ENCODE results near the gene CHSY1. TPM values are rescaled to one million over a fixed set of nuclear protein-coding genes. Genes with fewer than 3 reads are reported as not detected.
A peak's percentile ranks its signal among the peaks of the same experiment; 100 is the strongest.

CHSY1 gene
- total RNA-seq, 1 experiment from 2014 or later, result 9.5 TPM

DNA sequence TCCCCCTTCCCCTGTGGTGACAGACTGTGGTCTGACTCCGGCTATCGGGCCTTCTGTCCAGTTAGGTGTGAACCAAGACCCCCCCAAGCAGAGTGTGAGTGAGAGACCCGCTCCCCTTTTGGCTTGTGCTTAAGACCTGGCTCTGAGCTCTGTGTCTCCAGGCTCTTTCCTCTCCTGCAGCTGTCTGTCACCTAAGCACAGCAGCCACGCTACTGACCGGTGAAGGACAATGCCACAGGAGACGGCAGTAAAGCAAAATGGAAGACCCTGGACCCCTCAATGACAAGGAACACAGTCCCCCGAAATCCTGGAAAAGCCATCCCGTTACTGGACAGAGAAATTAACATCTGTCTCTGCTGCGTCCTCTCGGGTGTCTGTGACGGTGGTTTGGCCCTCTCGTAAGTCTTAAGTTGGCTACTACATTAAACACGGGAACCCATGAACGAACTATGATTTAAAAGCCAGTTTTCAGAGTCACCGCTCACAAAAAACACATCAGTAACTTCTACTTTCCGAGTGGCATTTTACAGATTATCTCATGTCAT lies 53.7 kb downstream of the CHSY1 start:
- in situ Hi-C loops (cut with HindIII; ENCODE audit: low sequenced_read_pairs), result no loop called here
- no peak for DNase-seq (ENCODE audit: low spot score)

DNA sequence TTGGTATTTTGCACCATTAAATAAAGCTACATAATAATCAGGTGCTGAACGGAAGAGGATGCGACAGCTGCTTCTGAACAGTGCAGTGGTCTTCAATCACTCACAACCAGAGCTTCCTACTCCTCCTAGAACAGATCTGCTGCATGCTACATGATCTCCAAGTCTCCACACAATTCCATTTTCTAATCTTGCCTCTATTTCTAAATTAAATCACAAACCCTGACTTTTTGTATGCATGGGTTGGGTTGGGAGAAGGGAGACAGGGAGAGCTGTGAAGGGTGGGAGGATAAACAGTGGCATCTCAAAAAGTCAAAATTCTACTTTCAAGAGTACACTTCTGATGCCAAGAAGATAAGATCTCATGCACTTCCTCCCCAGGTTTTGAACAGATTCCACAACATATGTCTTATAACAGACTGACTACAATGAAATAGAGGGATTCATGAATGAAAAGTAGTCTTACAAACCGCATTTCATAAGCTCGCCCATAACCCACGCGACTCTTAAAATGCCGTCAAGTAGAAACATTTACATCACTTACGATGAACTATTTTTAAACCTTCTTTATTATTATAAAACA lies 57.2 kb downstream of the CHSY1 start:
- no peak for DNase-seq (ENCODE audit: low spot score)
- in situ Hi-C loops (cut with HindIII; ENCODE audit: low sequenced_read_pairs), result no loop called here

DNA sequence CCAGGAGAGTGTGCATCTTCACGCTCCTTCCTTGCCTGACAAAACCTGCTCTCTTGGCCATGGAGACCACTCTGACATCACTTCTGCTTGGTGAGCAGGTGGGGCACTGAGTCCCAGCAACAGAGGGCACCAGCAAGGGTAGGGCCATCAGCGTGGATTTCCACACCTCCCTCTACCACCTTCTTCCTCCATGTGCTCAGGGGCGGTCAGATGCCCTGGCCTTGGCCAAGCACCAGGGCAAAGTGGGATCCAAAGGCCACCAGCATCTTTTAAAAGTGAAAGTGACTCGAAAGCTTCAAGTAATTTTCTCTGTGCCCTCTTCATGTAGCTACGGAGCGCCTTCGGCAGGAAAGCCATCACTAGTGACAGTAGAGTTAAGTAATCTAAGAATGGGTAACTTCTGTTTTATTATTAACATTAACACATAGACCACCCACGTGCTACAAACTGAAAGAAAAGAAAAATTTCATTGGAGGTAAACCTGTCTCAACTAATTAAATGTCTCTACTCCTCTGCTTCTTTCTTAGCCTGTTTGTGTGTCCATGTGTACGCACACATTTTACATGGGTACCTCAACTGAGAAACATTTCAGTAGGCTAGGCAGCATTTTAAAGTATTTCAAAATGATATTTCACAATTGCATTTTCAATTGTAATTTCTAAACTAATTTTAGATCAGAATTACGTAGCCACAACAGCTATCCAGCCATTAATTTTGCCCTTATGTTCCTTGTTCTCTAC lies 57.9 kb downstream of the CHSY1 start:
- in situ Hi-C loops (cut with HindIII; ENCODE audit: low sequenced_read_pairs), result no loop called here
- no peak for DNase-seq (ENCODE audit: low spot score)

- peak; percentile 49 for DNase-seq (ENCODE audit: low spot score)
- in situ Hi-C loops (cut with HindIII; ENCODE audit: low sequenced_read_pairs), result no loop called here
Measured at GRCh38 chr15:101193120-101193644, 58.7 kb downstream of the CHSY1 start.

- in situ Hi-C loops (cut with HindIII; ENCODE audit: low sequenced_read_pairs), result no loop called here
Measured at GRCh38 chr15:101192081-101192480, 59.8 kb downstream of the CHSY1 start.

GRCh38 chr15:101191242-101191641 lies 60.6 kb downstream of the CHSY1 start:
- DNase-seq (ENCODE audit: low spot score), result no peak
- in situ Hi-C loops (cut with HindIII; ENCODE audit: low sequenced_read_pairs), result no loop called here

More at GRCh38 chr15:101192081-101192480, 59.8 kb downstream of the CHSY1 start:
- no peak for DNase-seq (ENCODE audit: low spot score)

DNA sequence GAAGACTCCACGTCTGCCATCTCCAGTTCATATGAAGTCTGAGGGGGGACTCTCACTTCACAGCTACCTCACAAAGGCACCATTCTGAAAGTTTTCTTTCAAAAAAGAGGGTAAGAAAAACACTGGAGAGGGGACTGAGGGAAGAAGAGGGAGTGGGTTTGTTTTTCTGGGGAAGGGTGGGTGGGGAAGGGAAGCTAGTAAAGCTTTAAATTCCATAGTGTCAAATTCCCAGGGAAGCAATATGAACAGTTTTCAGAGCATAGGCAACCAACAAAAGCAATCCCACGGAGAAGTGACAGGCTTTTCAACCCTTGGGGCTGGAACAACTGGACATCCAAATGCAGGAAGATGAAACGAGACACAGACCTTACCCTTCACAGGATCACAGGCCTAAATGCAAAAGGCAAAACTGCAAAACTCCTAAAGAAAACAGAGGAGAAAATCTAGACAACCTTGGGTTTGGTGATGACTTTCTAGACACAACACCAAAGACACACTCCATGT lies 61.7 kb downstream of the CHSY1 start:
- DNase-seq (ENCODE audit: low spot score), result no peak
- in situ Hi-C loops (cut with HindIII; ENCODE audit: low sequenced_read_pairs), result no loop called here

DNA sequence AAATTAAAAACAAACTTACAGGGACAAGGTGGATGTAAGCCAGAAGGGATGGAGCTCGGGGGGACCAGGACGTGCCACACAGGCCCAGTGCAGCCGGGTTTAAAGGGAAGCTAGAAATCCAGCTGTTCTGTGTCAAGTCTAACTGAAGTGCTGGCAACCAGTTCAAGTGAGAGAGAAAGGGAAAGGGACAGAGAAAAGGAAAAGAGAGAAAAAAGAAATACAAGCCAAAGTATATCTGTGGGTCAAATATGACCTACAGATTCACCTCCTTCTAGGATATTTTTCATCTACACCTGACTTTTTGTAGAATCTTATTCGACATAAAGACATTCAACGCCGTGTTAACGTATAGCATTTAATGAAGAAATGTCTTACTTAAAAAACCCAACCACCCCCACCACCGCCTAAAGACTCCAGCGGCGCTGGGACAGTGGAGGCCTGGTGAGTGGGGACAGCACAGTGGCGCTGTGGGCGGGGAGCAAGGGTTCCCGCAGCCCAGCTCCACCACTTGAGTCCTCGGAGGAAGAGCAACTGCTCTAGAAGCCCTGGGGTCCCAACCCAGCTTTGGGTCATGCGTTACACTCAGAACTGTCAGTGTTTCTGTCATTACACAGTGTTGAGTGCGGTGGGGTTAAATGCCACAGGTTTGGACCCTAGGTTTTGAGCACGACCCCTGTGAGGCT lies 62.3 kb downstream of the CHSY1 start:
- in situ Hi-C loops (cut with HindIII; ENCODE audit: low sequenced_read_pairs), result no loop called here

DNA sequence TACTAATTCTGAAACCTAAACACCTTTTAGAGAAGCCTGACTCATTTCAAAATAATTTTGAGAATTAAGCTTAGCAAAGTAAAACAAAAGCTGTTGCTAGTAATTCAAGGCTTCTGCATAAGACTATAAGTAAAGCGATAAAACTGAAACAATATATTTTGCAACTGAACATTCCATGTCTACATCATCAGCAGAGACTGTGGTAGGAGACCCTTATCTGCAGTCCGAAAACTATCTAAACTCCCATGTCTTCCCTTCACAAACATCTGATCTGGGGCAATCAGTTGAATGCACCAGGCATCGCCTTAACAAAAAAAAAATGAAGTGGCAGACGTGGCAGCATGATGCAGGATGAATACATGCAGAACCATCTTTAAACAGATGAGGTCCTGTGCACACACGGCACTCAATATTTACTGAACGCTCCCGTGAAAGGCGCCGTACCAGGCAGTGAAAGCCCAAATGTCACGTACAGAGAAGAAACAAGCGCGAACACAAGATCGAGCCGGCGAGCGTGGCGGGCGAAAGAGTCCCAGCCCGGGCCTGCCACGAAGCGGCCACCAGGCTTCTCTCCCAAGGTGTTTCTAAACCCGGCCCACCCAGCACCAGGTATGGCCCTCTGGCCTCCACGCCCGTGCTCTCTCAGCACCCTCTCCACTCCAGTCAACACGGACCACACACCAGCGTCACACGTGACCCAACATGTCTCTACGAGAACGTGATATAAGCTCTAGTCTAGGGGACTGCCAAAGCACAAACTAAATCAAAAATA lies 63.0 kb downstream of the CHSY1 start:
- no peak for DNase-seq (ENCODE audit: low spot score)
- in situ Hi-C loops (cut with HindIII; ENCODE audit: low sequenced_read_pairs), result no loop called here

More for the DNA sequence above, 62.3 kb downstream of the CHSY1 start:
- no peak for DNase-seq (ENCODE audit: low spot score)

DNA sequence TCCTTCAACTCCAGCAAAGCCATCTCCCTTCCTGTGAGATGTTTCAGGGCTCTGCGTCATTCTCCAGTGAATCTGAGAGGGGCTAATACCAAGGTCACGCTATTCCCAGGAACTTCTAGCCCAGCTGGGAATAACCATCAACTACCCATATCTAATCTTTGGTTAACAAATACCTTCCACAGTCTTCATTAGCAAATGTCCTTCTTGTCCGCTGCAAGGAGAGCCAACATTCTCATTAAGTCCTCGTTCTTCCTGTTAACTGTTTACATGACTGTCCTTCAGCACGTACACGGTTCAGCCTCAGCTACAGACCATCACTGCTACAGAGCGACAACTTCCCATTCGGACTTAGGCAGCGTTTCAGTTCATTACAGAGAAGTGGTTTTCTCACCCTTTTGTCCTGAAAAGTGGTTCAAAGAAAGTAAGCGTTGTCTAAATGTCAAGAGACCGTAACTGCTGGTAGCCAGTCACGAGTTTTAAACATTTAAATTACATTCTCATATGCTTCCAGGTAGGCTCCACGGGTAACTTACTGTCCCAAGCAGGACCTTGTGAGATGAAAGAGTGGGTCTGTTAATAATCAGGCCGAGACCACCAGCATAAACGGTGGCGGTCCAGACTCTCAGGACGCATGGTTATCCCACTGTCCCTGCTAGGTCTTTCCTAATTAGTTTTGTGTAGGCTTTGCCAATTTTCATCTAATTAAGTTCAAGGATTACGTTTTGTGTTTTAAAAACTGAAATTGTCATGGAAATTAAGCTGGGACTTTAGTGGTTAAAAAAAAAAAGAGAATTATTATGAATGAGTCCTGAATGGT lies 63.8 kb downstream of the CHSY1 start:
- in situ Hi-C loops (cut with HindIII; ENCODE audit: low sequenced_read_pairs), result no loop called here
- DNase-seq (ENCODE audit: low spot score), result no peak

DNA sequence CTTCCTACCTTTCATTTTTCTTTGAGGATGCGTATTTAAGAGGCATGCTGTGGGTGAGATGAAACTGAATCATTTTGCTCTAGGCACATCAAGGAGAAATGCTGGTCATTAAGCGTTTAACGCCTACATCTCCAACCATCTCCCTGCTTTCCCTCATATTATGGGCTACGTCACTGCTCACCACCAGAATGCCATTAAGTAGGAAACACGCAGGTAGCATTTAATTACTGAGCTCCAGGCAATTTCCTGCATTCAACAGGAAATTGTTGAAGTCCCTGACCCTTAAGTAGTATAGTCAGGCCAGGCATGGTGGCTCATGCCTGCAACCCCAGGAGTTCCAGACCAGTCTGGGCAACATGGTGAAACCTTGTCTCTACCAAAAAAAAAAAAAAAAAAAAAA lies 66.1 kb downstream of the CHSY1 start:
- in situ Hi-C loops (cut with HindIII; ENCODE audit: low sequenced_read_pairs), result no loop called here
- DNase-seq (ENCODE audit: low spot score), result no peak

- no peak for DNase-seq (ENCODE audit: low spot score)
- in situ Hi-C loops (cut with HindIII; ENCODE audit: low sequenced_read_pairs), result no loop called here
Measured at GRCh38 chr15:101185336-101185735, 66.5 kb downstream of the CHSY1 start.

DNA sequence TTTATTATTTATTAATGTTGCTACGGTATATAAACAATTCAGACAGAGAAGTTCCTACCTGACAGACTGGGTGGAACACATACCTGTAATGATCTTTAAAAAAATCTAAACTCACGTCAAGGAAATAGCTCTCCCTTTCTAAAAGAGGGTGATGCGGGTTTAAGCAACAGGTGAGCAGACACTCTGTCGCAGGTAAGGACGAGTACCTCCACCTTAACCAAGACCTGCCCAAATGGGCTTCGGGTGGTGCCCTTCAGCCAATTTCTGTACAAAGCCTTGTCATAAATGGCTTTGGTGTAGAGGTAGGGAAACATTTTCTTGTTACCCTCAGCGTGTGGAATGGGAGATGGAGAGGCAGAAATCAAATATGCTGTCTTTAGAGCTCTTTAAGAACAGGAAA lies 67.0 kb downstream of the CHSY1 start:
- in situ Hi-C loops (cut with HindIII; ENCODE audit: low sequenced_read_pairs), result no loop called here

DNA sequence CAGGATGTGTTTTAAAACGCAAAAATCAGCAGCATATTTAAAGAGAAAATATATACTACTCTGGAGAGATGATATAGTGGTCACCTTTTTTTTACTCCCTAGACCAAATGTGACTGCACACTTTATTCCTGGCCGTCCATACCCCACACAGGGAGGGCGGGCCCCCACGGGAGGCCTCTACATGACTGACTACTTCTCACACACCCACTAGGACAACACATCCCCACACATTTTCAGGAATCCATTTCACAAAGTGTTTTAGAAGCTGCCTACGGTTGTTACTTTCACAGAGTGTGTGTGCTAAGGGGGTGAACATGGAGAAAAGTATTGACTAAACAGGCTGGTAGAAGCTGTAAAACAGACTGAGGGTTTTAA lies 67.9 kb downstream of the CHSY1 start:
- in situ Hi-C loops (cut with HindIII; ENCODE audit: low sequenced_read_pairs), result no loop called here
- no peak for DNase-seq (ENCODE audit: low spot score)

More for the DNA sequence above, 67.0 kb downstream of the CHSY1 start:
- no peak for DNase-seq (ENCODE audit: low spot score)

DNA sequence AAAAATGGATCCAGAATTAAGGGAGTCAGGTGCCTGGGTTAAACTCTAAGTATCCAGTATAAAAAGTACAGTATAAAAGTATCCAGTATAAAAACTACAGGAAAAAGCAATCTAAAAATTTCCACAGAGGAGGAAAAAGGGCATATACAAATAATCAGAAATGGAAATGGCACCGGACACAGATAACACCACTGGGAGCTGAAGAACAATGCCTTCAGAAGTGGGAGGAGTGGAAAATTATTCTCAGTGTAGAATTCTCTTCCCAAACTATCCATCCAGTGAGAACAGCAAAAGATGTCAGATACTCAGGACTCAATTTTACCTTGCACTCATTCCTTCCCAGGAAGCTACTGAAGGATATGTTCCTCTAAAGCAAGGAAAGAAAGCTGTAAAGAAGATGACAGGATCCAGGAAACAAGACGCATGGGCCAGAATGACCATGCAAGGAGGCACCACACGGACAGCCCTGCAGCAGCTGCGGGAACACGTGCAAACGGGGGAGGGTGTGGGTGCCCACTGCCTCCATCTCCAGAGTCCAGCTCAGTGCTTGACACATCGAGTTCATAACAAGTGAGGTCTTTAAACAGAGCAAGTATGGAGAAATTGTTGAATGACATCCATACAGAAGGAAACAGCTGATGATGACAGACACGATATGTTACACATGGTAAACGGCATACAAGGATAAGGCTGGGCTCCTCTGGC lies 68.5 kb downstream of the CHSY1 start:
- no peak for DNase-seq (ENCODE audit: low spot score)
- in situ Hi-C loops (cut with HindIII; ENCODE audit: low sequenced_read_pairs), result no loop called here

DNA sequence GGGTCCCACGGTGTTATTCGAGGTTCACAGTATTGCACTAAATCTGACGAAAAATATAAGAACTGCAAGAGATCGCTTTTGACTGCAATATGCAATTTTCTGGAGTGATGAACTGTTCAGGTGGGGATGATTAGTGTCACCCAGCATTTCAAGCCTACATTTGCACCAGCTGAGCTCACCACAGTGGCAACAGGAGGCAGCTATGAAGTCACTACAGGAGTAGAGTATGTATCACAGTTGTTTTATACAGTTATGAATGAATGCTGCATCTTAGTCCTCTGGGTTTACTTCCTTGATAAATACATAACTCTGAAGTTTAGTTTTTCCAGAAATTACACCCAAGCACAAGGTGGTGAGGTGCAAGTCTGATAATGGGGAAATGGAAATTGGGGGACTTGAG lies 69.6 kb downstream of the CHSY1 start:
- DNase-seq (ENCODE audit: low spot score), result no peak
- in situ Hi-C loops (cut with HindIII; ENCODE audit: low sequenced_read_pairs), result no loop called here

GRCh38 chr15:101181349-101181748 lies 70.5 kb downstream of the CHSY1 start:
- no peak for DNase-seq (ENCODE audit: low spot score)
- in situ Hi-C loops (cut with HindIII; ENCODE audit: low sequenced_read_pairs), result no loop called here
